ENCODE results near the gene ZBTB4. TPM values are rescaled to one million over a fixed set of nuclear protein-coding genes. Genes with fewer than 3 reads are reported as not detected.

Gene ZBTB4
- total and polyA plus RNA-seq, 4 donors: 20.0 to 81.9 (median 51.5) TPM

Other genes with a start within 250 kb of the ZBTB4 start
Only the 30 nearest of the 40 such genes appear.
- gene SLC2A4, start 197.9 kb downstream of the ZBTB4 start, total RNA-seq: 1 to 10 TPM; 2.5 to 3.9 TPM
- gene SLC2A4, start 197.9 kb downstream of the ZBTB4 start, polyA plus RNA-seq: 1 to 10 TPM in 1 of 2 donors, under 1 TPM in 1; 0.63 to 1.6 TPM
- under 1 TPM; 0.10 to 0.60 TPM for gene YBX2, start 185.0 kb downstream of the ZBTB4 start, total RNA-seq
- 1 to 10 TPM in 1 of 2 donors, not detected in 1; 5.6 TPM for gene YBX2, start 185.0 kb downstream of the ZBTB4 start, polyA plus RNA-seq
- gene EIF5A, start 172.0 kb downstream of the ZBTB4 start, total RNA-seq: 100 to 1,000 TPM; 198 to 280 TPM
- gene EIF5A, start 172.0 kb downstream of the ZBTB4 start, polyA plus RNA-seq: 100 to 1,000 TPM; 223 to 232 TPM
- 10 to 100 TPM; 49.5 to 55.6 TPM for gene GPS2, start 164.3 kb downstream of the ZBTB4 start, total RNA-seq
- 10 to 100 TPM; 55.0 to 99.1 TPM for gene GPS2, start 164.3 kb downstream of the ZBTB4 start, polyA plus RNA-seq
- gene NEURL4, start 150.3 kb downstream of the ZBTB4 start, total RNA-seq: 10 to 100 TPM; 24.5 to 36.7 TPM
- 10 to 100 TPM in 1 of 2 donors, 1 to 10 TPM in 1; 7.3 to 52.8 TPM for gene NEURL4, start 150.3 kb downstream of the ZBTB4 start, polyA plus RNA-seq
- 10 to 100 TPM; 18.6 to 21.8 TPM for gene ACAP1, start 143.1 kb downstream of the ZBTB4 start, total RNA-seq
- gene ACAP1, start 143.1 kb downstream of the ZBTB4 start, polyA plus RNA-seq: 10 to 100 TPM in 1 of 2 donors, 1 to 10 TPM in 1; 6.5 to 10.8 TPM
- gene KCTD11, start 127.5 kb downstream of the ZBTB4 start, total RNA-seq: 10 to 100 TPM; 12.4 to 15.8 TPM
- 10 to 100 TPM; 11.0 to 11.4 TPM for gene KCTD11, start 127.5 kb downstream of the ZBTB4 start, polyA plus RNA-seq
- gene TMEM95, start 124.5 kb downstream of the ZBTB4 start, total RNA-seq: not detected
- gene TMEM95, start 124.5 kb downstream of the ZBTB4 start, polyA plus RNA-seq: not detected
- 1 to 10 TPM; 2.4 to 6.6 TPM for gene TNK1, start 98.5 kb downstream of the ZBTB4 start, total RNA-seq
- 1 to 10 TPM; 1.9 to 3.1 TPM for gene TNK1, start 98.5 kb downstream of the ZBTB4 start, polyA plus RNA-seq
- gene PLSCR3, start 85.1 kb downstream of the ZBTB4 start, total RNA-seq: 10 to 100 TPM; 41.2 to 43.1 TPM
- gene PLSCR3, start 85.1 kb downstream of the ZBTB4 start, polyA plus RNA-seq: 10 to 100 TPM; 20.5 to 70.8 TPM
- 10 to 100 TPM; 35.0 to 40.1 TPM for gene TMEM256, start 75.5 kb downstream of the ZBTB4 start, total RNA-seq
- gene TMEM256, start 75.5 kb downstream of the ZBTB4 start, polyA plus RNA-seq: 100 to 1,000 TPM; 134 to 224 TPM
- gene NLGN2, start 71.8 kb downstream of the ZBTB4 start, total RNA-seq: 10 to 100 TPM; 32.9 to 49.9 TPM
- 10 to 100 TPM in 1 of 2 donors, 1 to 10 TPM in 1; 2.4 to 28.8 TPM for gene NLGN2, start 71.8 kb downstream of the ZBTB4 start, polyA plus RNA-seq
- gene SPEM1, start 59.3 kb downstream of the ZBTB4 start, total RNA-seq: not detected
- gene SPEM1, start 59.3 kb downstream of the ZBTB4 start, polyA plus RNA-seq: not detected
- gene SPEM2, start 54.0 kb downstream of the ZBTB4 start, total RNA-seq: not detected
- not detected for gene SPEM2, start 54.0 kb downstream of the ZBTB4 start, polyA plus RNA-seq
- gene SPEM3, start 50.8 kb downstream of the ZBTB4 start, total RNA-seq: not detected
- gene SPEM3, start 50.8 kb downstream of the ZBTB4 start, polyA plus RNA-seq: not detected
- 1 to 10 TPM; 3.6 to 5.1 TPM for gene TMEM102, start 44.2 kb downstream of the ZBTB4 start, total RNA-seq
- gene TMEM102, start 44.2 kb downstream of the ZBTB4 start, polyA plus RNA-seq: 1 to 10 TPM; 1.8 to 2.7 TPM
- 1 to 10 TPM; 1.2 to 8.0 TPM for gene FGF11, start 40.1 kb downstream of the ZBTB4 start, total RNA-seq
- under 1 TPM in 1 of 2 donors, not detected in 1; 0.54 TPM for gene FGF11, start 40.1 kb downstream of the ZBTB4 start, polyA plus RNA-seq
- gene CHRNB1, start 34.6 kb downstream of the ZBTB4 start, total RNA-seq: 1 to 10 TPM; 6.2 to 8.8 TPM
- 10 to 100 TPM; 11.6 to 18.3 TPM for gene CHRNB1, start 34.6 kb downstream of the ZBTB4 start, polyA plus RNA-seq
- not detected for gene SLC35G6, start 1.8 kb upstream of the ZBTB4 start, total RNA-seq
- not detected for gene SLC35G6, start 1.8 kb upstream of the ZBTB4 start, polyA plus RNA-seq
- gene POLR2A, start 4.7 kb upstream of the ZBTB4 start, total RNA-seq: 100 to 1,000 TPM in 1 of 2 donors, 10 to 100 TPM in 1; 93.8 to 116 TPM
- 10 to 100 TPM; 13.4 to 27.9 TPM for gene POLR2A, start 4.7 kb upstream of the ZBTB4 start, polyA plus RNA-seq
- gene TNFSF12, start 69.4 kb upstream of the ZBTB4 start, total RNA-seq: 10 to 100 TPM; 61.4 to 84.5 TPM
- 100 to 1,000 TPM; 135 to 148 TPM for gene TNFSF12, start 69.4 kb upstream of the ZBTB4 start, polyA plus RNA-seq
- gene TNFSF13, start 79.1 kb upstream of the ZBTB4 start, total RNA-seq: 10 to 100 TPM; 17.7 to 28.6 TPM
- 10 to 100 TPM; 25.7 to 26.4 TPM for gene TNFSF13, start 79.1 kb upstream of the ZBTB4 start, polyA plus RNA-seq
- 10 to 100 TPM; 36.2 to 38.3 TPM for gene SENP3, start 82.3 kb upstream of the ZBTB4 start, total RNA-seq
- 10 to 100 TPM; 48.4 to 75.1 TPM for gene SENP3, start 82.3 kb upstream of the ZBTB4 start, polyA plus RNA-seq
- 100 to 1,000 TPM; 111 to 112 TPM for gene CD68, start 100.0 kb upstream of the ZBTB4 start, total RNA-seq
- gene CD68, start 100.0 kb upstream of the ZBTB4 start, polyA plus RNA-seq: 100 to 1,000 TPM in 1 of 2 donors, 10 to 100 TPM in 1; 55.3 to 111 TPM
- 10 to 100 TPM; 21.4 to 24.7 TPM for gene MPDU1, start 104.2 kb upstream of the ZBTB4 start, total RNA-seq
- gene MPDU1, start 104.2 kb upstream of the ZBTB4 start, polyA plus RNA-seq: 10 to 100 TPM; 12.0 to 20.8 TPM
- 1 to 10 TPM; 1.1 to 2.4 TPM for gene SOX15, start 110.5 kb upstream of the ZBTB4 start, total RNA-seq
- 1 to 10 TPM in 1 of 2 donors, under 1 TPM in 1; 0.50 to 2.8 TPM for gene SOX15, start 110.5 kb upstream of the ZBTB4 start, polyA plus RNA-seq
- gene FXR2, start 135.3 kb upstream of the ZBTB4 start, total RNA-seq: 10 to 100 TPM; 25.3 to 31.1 TPM
- gene FXR2, start 135.3 kb upstream of the ZBTB4 start, polyA plus RNA-seq: 10 to 100 TPM; 21.2 to 36.5 TPM
- gene SAT2, start 148.2 kb upstream of the ZBTB4 start, total RNA-seq: 10 to 100 TPM; 45.9 to 67.4 TPM
- gene SAT2, start 148.2 kb upstream of the ZBTB4 start, polyA plus RNA-seq: 100 to 1,000 TPM; 152 to 180 TPM
- gene SHBG, start 150.5 kb upstream of the ZBTB4 start, total RNA-seq: under 1 TPM in 1 of 2 donors, not detected in 1; 0.33 TPM
- under 1 TPM in 1 of 2 donors, not detected in 1; 0.20 TPM for gene SHBG, start 150.5 kb upstream of the ZBTB4 start, polyA plus RNA-seq
- gene ATP1B2, start 171.3 kb upstream of the ZBTB4 start, total RNA-seq: 1 to 10 TPM; 2.0 to 7.2 TPM
- gene ATP1B2, start 171.3 kb upstream of the ZBTB4 start, polyA plus RNA-seq: 1 to 10 TPM; 1.9 to 2.8 TPM

All from aorta (tissue), 4 donors.